NCI-H1436 treated with DMSO at 0.1 percent for 48 hours (cell line): ENCODE measurements around the gene CSNK2A2.

ENCODE experiments used
- DNase-seq: peaks from one replicate; lab custom pipeline; 2025; lab: John Stamatoyannopoulos, UW

Gene CSNK2A2

GRCh38 chr16:58198803-58199411, 1.0 kb upstream of the CSNK2A2 start:
- no peak for DNase-seq

DNA sequence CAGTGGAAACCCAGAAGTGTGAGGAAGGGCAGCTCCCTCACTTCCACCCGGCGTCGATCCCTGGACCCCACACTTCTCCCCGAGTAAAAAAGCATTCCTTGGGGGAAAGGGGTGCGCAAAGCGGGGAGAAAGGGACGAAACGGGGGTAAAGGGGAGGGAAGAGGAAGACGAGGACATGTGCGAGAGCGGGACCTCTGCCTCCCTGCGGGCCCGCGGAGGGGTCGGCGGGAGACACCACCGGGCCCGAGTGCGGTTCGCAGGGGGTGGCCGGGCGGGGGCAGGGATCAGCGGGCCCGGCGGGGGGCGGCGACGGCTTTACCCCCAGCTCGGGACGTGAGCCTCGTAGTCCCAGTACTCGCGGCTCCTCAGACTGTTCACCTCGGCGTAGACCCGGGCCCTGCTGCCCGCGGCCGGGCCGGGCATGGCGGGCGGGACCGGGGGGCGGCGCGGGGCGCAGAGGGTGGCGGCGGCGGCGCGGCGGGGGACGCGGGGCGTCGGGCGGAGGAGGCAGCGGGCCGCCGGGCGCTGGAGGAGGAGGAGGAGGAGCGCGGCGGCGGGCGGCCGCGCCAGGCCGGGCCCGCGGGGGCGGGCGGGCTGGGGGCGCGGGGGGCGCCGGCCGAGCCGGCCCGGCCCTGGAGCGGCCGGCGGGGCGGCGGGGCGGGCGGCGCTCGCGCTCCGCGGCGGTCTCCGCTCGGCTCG, 443 bp downstream of the CSNK2A2 start:
- DNase-seq: no peak

DNA sequence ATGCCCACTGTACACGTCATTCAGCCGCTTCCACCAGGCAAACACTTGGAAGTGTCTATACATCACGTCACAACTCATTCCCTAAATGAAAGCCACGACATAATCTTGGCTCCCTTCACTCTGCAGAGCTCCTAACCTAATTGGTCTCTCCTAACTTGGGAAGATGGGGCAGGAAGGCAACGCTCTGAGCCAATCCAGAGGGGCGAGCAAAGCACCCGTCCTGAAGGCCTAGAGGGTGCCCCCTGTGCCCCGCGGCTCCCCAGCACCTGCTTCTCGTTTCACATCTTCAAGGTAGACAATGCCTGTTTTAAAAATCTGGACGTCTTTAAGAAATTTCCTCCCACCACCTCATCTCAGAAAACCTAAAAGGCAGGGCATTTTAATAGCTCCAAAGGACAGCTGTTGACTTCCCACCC, 1.0 kb downstream of the CSNK2A2 start:
- DNase-seq: no peak

DNA sequence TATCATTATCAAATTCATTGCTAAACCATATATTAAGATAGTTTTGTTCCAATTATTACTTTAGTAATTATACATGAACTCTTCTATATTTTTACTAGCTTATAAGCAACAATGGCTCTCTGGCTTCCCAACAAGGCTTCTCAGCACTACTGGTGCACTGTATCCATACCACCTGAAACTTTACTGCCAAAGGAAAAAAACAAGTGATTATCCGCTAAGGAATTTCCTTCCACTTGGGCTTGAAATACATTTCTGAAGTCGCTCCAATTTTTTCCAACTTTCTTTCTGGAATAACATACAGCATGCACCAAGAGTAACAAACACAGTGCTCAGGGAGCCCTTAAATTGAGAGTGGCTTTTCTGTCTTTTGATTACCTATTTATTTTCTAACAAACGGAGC, 2.1 kb downstream of the CSNK2A2 start:
- DNase-seq: no peak

DNA sequence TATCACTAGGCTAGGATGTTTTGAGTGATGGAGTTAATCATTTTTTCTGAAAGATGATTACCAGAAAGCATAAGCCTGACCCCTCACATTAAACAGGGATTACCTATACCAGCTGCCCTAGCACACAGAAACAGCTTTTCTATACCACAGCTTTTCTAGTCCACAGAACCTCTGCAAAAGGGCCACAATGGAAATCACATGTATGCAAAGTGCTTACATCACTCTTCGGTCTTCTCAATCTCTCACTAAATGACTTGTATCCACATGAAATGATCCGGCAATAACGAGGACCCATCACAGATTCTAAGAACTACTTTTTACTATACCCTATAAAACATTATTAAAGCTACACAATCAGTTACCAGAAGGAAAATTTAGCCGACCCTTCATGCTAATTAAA, 2.6 kb downstream of the CSNK2A2 start:
- DNase-seq: no peak

- DNase-seq: no peak
Measured at GRCh38 chr16:58194790-58195189, 3.1 kb downstream of the CSNK2A2 start.

DNA sequence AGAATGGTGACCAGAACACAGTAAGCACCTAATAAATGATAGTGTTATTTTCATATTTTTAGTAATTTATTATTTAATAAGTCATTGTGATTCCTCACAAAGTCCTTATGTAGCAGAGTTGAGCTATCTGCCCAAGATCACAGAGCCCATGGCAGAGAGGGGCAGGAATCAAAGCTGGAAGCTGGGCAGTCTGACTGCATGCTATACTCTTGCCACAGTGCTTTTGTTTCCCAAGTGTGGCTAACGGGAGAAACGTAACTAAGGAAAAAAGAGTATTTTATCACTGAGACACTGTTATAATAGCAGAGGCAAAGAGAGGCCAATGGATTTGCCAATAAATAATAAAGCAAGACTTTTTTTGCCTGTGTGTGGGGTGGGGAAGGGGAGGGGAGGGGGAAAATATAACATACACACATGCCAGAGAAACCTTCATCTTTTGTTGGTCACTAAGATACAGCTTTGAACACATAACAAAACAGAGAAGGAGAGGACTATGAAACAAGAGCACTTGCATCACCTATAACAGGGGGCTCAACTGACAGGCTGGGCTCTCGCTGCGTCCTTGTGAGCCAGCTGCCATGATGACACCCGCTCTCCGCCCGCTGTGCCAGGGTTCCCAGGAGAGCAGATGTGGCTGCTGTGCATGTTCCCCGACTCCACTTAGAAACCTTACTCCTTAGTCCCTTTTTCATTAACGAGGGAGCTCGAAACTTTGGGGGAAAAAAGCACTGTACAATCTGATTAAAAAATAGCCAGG, 10.1 kb downstream of the CSNK2A2 start:
- no peak for DNase-seq

DNA sequence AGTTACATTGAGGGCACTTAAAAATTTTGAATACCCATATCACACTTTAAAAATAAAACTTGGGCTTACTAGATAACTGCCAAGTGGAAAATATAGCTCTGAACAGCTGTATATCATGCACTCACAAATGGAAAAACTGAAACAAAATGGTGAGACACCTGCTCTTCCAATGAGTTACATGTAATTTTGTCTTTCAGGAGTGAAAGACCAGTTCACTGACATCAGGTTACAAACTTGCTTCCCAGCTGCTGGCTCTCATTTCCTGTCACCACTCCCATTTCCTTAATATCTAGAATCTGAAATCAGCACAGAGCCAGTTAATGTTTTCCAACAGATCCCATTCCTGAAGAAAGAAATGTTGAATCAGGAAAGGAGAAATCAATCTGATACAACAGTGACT, 10.8 kb downstream of the CSNK2A2 start:
- no peak for DNase-seq

- no peak for DNase-seq
Measured at GRCh38 chr16:58186176-58186944, 11.5 kb downstream of the CSNK2A2 start.

DNA sequence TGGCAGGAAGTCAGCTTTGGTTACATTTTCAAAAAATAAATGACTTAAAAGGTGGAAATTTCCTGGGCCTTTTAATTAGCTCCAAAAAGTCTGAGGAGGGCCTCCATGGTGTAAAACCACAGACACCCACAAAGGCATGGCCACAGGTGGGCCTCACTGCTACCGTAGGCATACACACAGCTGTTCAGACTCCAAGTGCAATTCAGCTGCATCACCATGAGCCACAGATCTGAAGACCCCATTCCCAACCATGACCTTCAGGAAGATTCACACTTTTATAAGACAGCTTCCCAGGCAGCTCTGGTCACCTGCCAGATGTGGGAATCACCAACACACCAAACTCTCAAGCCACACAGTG, 20.6 kb downstream of the CSNK2A2 start:
- no peak for DNase-seq

DNA sequence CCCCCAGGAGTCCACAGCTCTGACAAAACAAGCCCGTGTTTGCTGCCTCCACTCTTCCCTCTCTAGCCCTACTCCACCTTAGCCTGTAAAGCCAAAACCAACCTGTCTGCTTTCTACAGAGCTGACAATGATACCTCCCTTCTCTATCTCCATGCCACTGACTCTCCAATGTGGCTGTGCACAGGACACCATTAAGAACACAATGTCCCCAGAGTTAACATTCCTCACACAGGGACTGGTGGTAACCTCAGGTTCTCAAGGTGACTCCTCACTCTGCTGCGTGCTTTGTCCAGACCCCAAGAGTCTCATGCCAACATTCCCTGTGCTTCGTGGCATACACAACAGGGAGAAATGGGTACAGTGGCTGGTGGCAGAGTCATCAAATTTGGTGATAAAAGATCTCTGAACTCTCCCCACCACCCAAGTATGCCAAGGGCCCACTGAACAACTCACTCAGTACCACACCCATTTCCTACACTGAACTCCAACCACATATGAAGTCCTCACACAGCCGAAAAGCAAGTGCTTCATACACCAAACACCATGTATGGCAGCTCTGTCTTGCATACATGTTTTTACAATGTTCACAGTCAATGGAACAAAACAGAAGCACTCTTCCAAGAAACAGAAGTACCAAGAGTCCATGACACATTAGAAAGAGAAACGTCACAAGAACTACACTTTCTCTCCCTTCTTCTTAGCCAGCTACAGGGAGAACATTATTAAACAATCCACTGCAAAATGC, 21.1 kb downstream of the CSNK2A2 start:
- DNase-seq: no peak

DNA sequence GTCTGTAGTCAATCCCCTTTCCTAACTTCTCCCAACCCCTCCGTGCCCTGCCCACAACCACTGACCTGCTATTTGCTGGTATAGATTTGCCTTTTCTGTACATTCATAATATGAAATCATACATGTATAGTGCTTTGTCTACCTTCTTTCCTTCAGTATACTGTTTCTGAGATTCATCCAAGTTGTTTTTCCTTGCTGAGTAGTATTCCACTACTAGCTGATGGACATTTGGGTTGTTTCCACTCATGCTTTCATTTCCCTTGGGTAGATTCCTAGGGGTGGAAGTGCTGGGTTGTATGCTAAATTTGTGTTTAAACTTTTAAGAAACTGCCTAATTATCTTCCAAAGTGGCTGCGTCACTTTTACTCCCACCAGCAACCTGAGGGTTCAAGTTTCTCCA, 27.7 kb downstream of the CSNK2A2 start:
- no peak for DNase-seq

- DNase-seq: no peak
Measured at GRCh38 chr16:58160855-58161254, 37.1 kb downstream of the CSNK2A2 start.

DNA sequence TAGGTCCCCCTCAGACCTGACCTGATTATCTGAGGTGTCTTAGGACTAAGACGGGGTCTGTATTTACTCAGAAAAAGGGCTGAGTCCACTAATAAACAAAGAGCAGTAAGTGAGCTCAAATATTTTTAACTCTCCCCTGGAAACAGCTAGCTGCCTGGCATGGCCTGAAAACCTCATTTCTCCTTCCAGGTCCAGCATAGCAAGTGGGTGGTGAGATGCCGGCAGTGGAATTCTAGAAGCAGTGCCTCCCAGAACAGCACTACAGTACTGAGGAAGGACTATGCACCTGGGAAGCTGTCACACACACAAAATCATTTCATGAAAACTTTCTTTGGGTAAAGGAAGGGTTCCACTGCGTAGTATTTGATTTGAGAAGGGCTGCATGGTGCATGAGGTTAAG, 39.2 kb downstream of the CSNK2A2 start:
- no peak for DNase-seq

DNA sequence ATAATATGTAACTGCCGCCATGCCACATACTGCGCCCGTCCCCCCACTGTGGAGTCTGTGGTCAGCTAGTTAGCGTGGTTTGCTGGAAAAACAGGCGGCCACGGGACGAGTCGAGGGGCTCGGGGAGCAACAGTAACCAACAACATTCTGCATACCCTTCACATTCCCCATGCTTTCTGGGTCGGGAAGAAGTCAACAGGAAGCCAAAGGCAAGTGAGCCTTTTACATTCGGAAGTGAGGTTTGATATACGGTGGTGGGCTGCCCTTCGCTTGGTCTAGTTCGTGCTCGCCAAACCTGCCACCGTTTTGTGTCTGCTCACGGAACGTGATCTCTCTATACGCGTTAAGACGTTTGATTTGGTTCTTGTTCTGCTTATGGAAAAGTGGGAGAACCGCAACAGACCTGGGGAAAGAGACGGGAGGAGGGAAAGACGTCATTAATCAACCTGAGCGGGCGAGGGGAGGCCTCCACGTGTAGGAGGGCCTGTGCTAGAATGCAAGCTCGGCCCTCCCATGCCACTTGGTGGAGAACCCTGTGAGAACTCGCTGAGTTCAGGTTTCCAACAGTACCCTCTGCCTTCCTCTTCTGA, 39.9 kb downstream of the CSNK2A2 start:
- no peak for DNase-seq

DNA sequence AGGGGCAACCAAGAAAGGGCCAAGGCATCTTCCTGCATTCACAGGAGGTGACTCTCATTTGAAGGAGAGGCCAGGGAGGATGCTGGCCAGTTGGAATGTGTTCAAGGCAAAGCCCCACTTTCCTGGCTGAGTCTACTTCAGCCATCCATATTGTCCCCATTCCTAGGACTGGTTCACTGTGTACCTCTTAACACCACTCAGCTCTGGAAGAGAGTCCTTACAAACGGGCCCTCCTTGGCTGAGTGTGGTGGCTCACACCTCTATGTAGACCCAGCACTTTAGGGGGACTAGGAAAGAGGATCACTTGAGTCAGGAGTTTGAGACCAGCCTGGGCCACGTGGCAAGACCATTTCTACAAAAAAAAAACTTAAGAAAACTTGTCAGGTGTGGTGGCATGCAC, 40.7 kb downstream of the CSNK2A2 start:
- DNase-seq: no peak

DNA sequence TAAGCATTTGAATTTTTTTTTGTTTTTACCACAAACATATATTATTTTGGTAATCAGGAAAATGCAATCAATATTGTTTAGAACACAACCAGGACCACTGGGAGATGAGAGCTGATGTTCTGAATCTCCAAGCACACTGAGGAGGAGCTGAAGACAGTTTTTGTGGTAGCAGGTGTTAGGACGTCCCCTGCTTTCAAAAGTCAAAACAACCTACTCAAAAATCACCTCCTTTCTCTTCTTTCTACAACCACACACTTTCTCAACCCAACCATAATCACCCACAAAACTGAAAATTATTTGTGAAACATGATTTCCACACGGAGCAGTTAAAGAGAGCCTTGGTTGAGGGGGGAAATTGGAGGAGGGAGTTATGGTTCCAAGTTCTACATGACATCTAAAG, 42.1 kb downstream of the CSNK2A2 start:
- DNase-seq: no peak

DNA sequence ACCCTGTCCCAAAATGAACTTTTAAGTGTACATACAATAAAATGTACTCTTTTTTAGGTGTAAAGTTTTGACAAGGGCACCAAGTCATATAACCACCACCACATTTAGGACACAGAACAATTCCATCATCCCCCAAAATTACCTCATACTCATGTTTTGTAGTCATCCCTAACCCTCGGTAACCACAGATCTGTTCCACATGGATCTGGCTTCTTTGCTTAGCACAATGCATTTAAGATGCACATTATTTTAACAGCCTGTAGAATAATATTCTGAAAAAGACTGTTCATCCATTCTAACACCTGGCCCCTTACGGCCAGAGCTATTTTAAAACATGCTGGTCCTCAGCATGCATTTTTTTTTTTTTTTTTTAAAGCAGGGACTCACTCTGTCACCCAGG, 43.6 kb downstream of the CSNK2A2 start:
- no peak for DNase-seq

DNA sequence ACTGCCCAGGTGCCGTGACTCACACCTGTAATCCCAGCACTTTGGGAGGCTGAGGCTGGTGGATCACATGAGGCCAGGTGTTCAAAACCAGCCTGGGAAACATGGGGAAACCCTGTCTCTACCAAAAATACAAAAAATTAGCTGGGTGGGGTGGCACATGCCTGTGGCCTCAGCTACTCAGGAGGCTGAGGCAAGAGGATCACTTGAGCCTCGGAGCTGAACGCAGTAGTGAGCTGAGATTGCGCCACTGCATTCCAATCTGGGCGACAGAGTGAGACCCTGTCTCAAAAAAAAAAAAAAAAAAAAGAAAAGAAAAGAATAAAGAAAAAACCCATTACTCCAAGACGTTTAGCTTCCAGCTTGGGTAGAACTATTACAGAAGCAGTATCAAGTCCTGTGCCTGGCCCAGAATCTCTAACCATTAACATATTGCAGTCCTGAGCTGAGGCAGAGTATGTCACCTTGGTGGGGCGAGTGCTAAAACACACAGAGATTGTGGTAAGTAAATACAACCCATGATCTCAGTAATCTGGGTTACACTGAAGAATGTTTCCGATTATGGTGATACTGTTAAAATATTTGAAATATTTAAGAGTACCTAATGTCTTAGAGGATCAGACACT, 45.5 kb downstream of the CSNK2A2 start:
- DNase-seq: no peak

- no peak for DNase-seq
Measured at GRCh38 chr16:58148526-58148925, 49.4 kb downstream of the CSNK2A2 start.

DNA sequence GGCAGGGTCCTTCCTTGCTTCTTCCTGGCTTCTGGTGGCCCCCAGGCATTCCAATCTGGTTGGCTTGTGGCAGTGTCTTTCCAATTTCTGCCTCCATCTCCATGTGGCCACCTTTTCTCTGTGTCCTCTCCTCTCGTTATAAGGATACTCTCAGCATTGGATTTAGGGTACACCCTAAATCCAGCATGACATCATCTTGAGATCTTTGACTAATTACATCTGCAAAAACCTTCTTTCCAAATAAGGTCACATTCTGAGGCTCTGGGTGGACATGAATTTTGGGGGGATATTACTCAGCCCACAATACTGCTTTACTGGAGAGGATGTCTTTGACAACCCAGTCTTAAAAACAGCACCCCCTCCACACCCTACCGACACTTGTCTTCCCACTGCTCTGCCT, 49.8 kb downstream of the CSNK2A2 start:
- DNase-seq: no peak
